GM12872 (cell line): Measurements from ENCODE around the gene NELL1.

Source experiments
- TF ChIP-seq, protein P1 (sequence below): IDR thresholded peaks from 3 replicates; pipeline ENCODE4 v1.5.1; 2011; ENCODE audit warnings: low read depth, mild to moderate bottlenecking, low read length, moderate library complexity; ENCODE audit not compliant: insufficient read depth

NELL1 gene

DNA sequence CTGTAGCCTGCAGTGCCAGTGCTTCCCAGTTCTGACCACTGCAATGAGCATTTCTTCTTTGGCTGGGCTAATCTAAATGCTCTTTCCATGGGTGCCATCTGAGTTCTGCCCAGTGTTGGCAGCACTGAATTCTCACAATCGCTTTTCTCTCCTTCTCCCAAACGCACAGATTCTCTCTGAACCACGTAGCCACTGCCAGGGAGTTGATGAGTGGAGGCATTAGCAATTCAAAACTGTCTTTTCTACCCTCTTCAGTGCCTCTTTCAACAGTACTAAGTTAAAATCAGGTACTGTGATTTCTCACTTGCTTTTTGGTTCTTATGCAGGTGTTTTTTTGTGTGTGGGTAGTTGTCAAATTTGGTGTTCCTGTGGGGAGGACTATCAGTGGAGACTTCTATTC, 778.5 kb downstream of the NELL1 start:
- TF ChIP-seq, protein P1, sequence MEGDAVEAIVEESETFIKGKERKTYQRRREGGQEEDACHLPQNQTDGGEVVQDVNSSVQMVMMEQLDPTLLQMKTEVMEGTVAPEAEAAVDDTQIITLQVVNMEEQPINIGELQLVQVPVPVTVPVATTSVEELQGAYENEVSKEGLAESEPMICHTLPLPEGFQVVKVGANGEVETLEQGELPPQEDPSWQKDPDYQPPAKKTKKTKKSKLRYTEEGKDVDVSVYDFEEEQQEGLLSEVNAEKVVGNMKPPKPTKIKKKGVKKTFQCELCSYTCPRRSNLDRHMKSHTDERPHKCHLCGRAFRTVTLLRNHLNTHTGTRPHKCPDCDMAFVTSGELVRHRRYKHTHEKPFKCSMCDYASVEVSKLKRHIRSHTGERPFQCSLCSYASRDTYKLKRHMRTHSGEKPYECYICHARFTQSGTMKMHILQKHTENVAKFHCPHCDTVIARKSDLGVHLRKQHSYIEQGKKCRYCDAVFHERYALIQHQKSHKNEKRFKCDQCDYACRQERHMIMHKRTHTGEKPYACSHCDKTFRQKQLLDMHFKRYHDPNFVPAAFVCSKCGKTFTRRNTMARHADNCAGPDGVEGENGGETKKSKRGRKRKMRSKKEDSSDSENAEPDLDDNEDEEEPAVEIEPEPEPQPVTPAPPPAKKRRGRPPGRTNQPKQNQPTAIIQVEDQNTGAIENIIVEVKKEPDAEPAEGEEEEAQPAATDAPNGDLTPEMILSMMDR = no peak

DNA sequence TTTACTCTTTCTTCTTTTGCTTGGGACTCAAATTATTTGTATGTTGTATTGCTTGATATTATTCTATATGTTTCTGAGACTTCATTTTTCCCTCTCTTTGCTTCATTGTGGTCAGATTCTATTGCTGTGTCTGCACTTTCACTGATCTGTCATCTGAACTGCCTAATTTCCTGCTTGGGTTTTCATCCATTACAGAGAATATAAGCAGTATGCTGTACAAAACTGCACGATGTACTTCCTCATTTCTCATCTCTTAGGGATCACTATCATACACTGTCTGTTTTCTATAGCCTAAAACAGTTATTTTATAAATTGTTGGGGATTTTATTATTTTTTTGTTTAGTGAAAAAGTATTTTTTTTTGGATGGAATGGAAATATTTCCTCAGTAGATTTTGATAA, 786.8 kb downstream of the NELL1 start:
- TF ChIP-seq, protein P1 = no peak

DNA sequence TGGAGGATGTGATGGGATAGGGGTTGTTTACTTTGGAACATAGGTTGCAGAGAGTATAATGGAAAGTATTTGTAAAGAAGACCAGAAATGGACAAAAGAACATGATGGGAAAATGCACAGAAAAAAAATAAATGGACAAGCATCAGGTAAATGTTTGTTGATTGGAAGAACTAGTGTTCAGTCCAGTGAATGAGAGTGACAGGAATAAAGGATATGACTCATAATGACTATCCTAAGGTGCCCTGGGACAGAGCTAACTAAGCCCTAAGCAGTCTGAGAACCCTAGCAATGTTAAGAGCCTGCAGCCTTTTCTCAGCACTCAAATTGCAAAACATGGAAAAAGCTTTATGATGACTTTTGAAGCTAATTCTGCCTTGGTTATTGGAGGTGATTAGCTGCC, 790.7 kb downstream of the NELL1 start:
- TF ChIP-seq, protein P1 = no peak

DNA sequence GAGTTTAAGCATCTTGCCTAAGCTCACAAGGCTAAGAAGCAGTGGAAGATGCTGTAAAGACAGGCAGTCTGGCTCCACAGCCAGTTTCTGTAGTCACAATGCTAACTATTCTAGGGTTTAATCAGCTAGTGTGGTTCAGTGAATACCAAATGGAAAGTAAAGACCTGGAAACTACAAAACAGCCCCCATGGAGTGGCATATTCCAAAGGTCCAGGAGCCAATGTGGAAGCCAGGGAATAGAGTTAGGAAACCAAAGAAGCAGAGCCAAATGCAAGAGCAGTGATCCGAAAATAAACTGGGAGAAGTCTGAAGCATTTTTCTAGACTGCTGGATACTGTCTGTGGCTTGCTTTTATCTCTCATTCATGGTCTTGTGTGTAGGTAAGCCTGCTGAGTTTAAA, 792.3 kb downstream of the NELL1 start:
- TF ChIP-seq, protein P1 = no peak

DNA sequence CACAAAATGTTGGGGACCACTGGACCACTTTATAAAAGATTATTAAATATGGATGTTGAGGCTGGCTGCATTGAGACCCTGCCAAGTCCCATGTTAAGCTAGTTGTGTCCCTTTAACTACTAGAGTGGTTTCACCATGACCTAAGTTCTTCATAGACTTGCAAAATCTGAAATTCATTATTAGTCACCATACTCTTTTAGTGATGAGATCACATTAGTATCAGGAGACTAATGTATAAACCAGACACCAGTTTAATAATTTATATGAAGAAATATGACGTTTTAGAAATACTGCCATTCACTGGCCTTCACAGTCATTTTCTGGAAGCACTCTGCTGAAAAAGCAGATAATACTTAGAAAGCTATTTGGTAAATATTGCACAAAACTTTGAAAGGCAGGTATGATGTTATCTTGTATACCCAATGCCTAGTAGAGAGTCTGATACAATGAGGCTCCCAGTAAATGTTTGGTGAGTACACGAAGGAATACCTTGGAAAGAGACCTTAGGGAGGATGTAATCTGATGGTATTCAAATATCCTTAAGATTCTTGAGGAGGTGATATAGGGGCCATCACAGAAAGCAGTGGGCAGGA, 795.3 kb downstream of the NELL1 start:
- TF ChIP-seq, protein P1 = no peak

DNA sequence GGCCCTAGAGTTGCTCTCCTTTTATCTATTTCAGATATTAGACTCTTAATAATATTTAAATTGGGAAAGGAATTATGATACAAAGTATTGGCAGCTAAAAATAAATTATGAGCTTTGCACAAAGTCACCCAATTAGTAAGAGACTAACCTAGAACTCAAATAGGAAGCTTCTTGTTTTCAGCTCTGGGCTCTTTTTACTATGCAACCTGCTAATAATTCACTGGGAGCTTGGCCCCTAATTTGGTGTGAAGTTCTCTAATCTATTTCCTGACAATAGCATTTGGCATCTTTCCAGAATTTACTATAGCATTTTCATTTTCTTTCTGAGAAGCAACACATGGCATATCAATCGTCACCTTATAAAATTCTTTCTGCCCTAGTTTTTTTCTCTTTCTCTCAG, 795.8 kb downstream of the NELL1 start:
- TF ChIP-seq, protein P1 = no peak

DNA sequence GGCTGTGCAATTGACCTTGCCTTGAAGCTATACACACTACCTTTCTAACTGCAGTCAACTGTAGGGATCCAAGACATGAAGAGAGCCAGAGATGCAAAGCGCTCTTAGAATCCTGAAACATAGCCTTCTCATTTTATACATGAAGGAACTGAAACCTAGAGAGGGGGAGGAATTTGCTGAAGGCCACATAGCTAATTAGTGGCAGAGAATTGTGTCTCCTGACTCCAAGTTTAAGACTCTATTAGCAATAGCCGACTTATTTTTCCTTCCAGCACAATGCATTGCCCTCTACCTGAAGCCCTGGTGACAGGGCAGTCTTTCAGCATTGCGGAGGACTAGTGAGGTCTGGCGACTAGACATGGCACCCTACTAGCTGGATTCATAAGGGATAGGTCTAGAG, 796.5 kb downstream of the NELL1 start:
- TF ChIP-seq, protein P1 = no peak
